ENCODE data around the gene POLE3. TPM values are rescaled to one million over a fixed set of nuclear protein-coding genes. Genes with fewer than 3 reads are reported as not detected.
"Not testable (repeated sequence)": the region's sequence is repeated elsewhere in the genome, so short reads cannot be mapped to it uniquely, and the experiment has no call there.

The POLE3 gene
- total and polyA plus RNA-seq, 2 experiments from 2014 or later = 39.2 to 81.3 TPM

DNA sequence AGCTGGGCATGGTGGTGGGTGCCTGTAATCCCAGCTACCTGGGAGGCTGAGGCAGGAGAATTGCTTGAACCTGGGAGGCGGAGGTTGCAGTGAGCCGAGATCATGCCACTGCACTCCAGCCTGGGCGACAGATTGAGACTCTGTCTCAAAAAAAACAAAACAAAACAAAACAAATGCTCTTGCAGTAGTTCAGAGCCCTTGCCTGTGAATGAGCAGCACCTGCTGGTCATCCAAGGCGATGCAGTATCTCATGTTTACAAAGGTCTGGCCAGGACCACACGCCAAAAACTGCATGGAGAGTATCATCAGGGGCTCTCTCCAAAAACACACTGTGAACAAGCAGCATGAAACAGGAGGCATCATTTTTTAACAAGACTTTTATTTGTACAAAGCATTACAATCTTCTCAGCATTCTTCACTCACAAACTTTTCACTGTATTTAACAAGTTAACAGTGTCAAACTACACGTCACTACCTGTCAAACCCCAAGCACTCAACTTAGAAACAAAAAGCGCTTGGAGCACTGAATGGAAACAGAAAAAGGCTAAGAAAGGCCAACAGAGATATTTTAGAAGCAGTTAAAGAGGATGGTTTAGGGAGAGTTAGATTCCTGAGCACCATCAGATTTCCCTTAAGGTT, 3.5 kb downstream of the POLE3 start:
- H3K4me3 ChIP-seq; H3K27ac Mint-ChIP-seq; H3K9me2 ChIP-seq (ENCODE audit: insufficient read depth); H2AFZ ChIP-seq; H4K20me1 ChIP-seq (replicated peaks; ENCODE audit: insufficient read depth); H3K27me3 ChIP-seq (ENCODE audit: insufficient read depth); H3K4me1 ChIP-seq (ENCODE audit: insufficient read depth); H3K4me2 ChIP-seq; H3K9me3 Mint-ChIP-seq: not testable (repeated sequence)
- ATAC-seq = peak; percentile 21
- Histone ChIP-seq H3K36me3 (ENCODE audit: insufficient read depth) (peaks cover 15% of the 10 kb centered on the region), H3F3A (replicated peaks; ENCODE audit: low read depth) (peaks cover 24% of the 10 kb centered on the region), H3K27ac (ENCODE audit: low read depth) (peak overlapping the region; percentile 69), H3K79me2 (replicated peaks; ENCODE audit: insufficient read depth) (peaks cover 14% of the 10 kb centered on the region)
- Mint-ChIP-seq H3K36me3 (ENCODE audit: low read depth) (peaks cover 39% of the 10 kb centered on the region), H3K4me3 (peak overlapping the region; percentile 25; the same call in 1 of the 3 replicates), H3K4me1 (peaks cover 21% of the 10 kb centered on the region), H3K27me3 (ENCODE audit: insufficient read depth, low read depth, poor library complexity) (peaks cover 20% of the 10 kb centered on the region)
- TF ChIP-seq, protein P1, sequence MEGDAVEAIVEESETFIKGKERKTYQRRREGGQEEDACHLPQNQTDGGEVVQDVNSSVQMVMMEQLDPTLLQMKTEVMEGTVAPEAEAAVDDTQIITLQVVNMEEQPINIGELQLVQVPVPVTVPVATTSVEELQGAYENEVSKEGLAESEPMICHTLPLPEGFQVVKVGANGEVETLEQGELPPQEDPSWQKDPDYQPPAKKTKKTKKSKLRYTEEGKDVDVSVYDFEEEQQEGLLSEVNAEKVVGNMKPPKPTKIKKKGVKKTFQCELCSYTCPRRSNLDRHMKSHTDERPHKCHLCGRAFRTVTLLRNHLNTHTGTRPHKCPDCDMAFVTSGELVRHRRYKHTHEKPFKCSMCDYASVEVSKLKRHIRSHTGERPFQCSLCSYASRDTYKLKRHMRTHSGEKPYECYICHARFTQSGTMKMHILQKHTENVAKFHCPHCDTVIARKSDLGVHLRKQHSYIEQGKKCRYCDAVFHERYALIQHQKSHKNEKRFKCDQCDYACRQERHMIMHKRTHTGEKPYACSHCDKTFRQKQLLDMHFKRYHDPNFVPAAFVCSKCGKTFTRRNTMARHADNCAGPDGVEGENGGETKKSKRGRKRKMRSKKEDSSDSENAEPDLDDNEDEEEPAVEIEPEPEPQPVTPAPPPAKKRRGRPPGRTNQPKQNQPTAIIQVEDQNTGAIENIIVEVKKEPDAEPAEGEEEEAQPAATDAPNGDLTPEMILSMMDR (conservative IDR thresholded peaks at IDR 0.05; ENCODE audit: low read depth in 2 of 2) = peak; percentile 69 to 82
- DNase-seq (ENCODE audit: low spot score) = peak; percentile 80

DNA sequence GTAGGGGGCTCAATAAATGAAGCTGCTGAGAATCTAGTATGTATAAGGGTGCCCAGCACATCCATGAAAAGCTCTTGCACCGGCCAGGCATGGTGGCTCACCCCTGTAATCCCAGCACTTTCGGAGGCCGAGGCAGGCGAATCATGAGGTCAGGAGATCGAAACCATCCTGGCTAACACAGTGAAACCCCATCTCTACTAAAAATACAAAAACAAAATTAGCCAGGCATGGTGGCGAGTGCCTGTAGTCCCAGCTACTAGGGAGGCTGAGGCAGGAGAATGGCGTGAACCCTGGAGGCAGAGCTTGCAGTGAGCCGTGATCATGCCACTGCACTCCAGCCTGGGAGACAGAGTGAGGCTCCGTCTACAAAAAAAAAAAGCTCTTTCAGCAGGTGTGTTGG, 4.1 kb downstream of the POLE3 start:
- not testable (repeated sequence) for H3K27me3 ChIP-seq (ENCODE audit: insufficient read depth); H3K27ac Mint-ChIP-seq; H3K9me2 ChIP-seq (ENCODE audit: insufficient read depth); H3K4me2 ChIP-seq; H3K4me3 ChIP-seq; H3K4me3 Mint-ChIP-seq; H3K4me1 ChIP-seq (ENCODE audit: insufficient read depth); H3K9me3 Mint-ChIP-seq; ATAC-seq; H4K20me1 ChIP-seq (replicated peaks; ENCODE audit: insufficient read depth); H2AFZ ChIP-seq; DNase-seq (ENCODE audit: low spot score)
- H3K27ac ChIP-seq (ENCODE audit: low read depth) = peak overlapping the region; percentile 69; the same call in 1 of the 2 replicates
- peaks cover 14% of the 10 kb centered on the region for H3K79me2 ChIP-seq (replicated peaks; ENCODE audit: insufficient read depth)
- H3K4me1 Mint-ChIP-seq = peaks cover 21% of the 10 kb centered on the region
- peaks cover 20% of the 10 kb centered on the region for H3K27me3 Mint-ChIP-seq (ENCODE audit: insufficient read depth, low read depth, poor library complexity)
- H3K36me3 Mint-ChIP-seq (ENCODE audit: low read depth) = peaks cover 39% of the 10 kb centered on the region
- H3K36me3 ChIP-seq (ENCODE audit: insufficient read depth) = peaks cover 15% of the 10 kb centered on the region
- H3F3A ChIP-seq (replicated peaks; ENCODE audit: low read depth) = peaks cover 26% of the 10 kb centered on the region

DNA sequence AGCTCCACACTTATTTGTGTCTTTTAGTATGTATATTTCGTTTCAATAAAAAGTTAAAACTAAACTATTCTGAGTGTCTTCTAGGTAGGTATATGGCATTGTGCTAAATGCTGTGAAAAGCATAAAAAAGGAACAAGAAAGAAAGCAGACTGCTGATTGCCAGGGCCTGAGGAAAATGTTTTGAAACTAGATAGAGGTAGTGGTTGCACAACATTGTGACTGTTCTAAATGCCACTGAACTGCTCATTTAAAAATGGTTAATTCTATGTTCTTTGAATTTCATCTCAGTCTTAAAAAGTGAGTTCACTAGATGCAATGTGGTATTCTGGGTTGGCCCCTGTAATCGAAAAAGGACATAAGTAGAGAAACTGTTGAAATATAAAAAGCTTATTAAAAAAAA, 6.8 kb downstream of the POLE3 start:
- Mint-ChIP-seq H3K36me3 (ENCODE audit: low read depth) (peaks cover 20% of the 10 kb centered on the region), H3K4me3 (no peak overlapping the region), H3K27me3 (ENCODE audit: insufficient read depth, low read depth, poor library complexity) (peaks cover 7% of the 10 kb centered on the region), H3K27ac (no peak overlapping the region), H3K4me1 (peaks cover 12% of the 10 kb centered on the region), H3K9me3 (no peaks in the 10 kb centered on the region; the same call in 2 of the 3 replicates)
- no peak overlapping the region for H3K4me3 ChIP-seq
- H4K20me1 ChIP-seq (replicated peaks; ENCODE audit: insufficient read depth) = peaks cover 3% of the 10 kb centered on the region
- H3K4me1 ChIP-seq (ENCODE audit: insufficient read depth) = no peaks in the 10 kb centered on the region
- no peaks in the 10 kb centered on the region for H3K27me3 ChIP-seq (ENCODE audit: insufficient read depth)
- no peak overlapping the region for H2AFZ ChIP-seq
- DNase-seq (ENCODE audit: low spot score) (no peak), ATAC-seq (no peak)
- no peak overlapping the region for H3K4me2 ChIP-seq
- peaks cover 13% of the 10 kb centered on the region for H3K36me3 ChIP-seq (ENCODE audit: insufficient read depth)
- H3K79me2 ChIP-seq (replicated peaks; ENCODE audit: insufficient read depth) = peaks cover 1% of the 10 kb centered on the region
- no peak overlapping the region for H3K27ac ChIP-seq (ENCODE audit: low read depth)
- H3K9me2 ChIP-seq (ENCODE audit: insufficient read depth) = no peaks in the 10 kb centered on the region
- peaks cover 19% of the 10 kb centered on the region for H3F3A ChIP-seq (replicated peaks; ENCODE audit: low read depth)
- TF ChIP-seq JUNB (IDR thresholded peaks at IDR 0.05; ENCODE audit: unreplicated experiment) = no peak
- no peak for TF ChIP-seq ZNF114 (CRISPR knock-in tag; IDR thresholded peaks at IDR 0.05)
- TF ChIP-seq ZNF331 (CRISPR knock-in tag; IDR thresholded peaks at IDR 0.05; ENCODE audit: low read depth) = no peak
- no peak for TF ChIP-seq STAT1 (IDR thresholded peaks at IDR 0.05; ENCODE audit: unreplicated experiment)
- TF ChIP-seq CREB1 (CRISPR knock-in tag; IDR thresholded peaks at IDR 0.05; ENCODE audit: low read depth) = no peak
- TF ChIP-seq, protein P2, sequence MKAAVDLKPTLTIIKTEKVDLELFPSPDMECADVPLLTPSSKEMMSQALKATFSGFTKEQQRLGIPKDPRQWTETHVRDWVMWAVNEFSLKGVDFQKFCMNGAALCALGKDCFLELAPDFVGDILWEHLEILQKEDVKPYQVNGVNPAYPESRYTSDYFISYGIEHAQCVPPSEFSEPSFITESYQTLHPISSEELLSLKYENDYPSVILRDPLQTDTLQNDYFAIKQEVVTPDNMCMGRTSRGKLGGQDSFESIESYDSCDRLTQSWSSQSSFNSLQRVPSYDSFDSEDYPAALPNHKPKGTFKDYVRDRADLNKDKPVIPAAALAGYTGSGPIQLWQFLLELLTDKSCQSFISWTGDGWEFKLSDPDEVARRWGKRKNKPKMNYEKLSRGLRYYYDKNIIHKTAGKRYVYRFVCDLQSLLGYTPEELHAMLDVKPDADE (IDR thresholded peaks at IDR 0.05) = no peak
- TF ChIP-seq, protein P1 (conservative IDR thresholded peaks at IDR 0.05; ENCODE audit: low read depth in 2 of 2) = no peak
